ENCODE data around the gene AHDC1. TPM values are rescaled to one million over a fixed set of nuclear protein-coding genes. Genes with fewer than 3 reads are reported as not detected.

AHDC1 gene
- total and polyA plus RNA-seq, 2 of the 13 experiments (the other 11 are each of a cell fraction or from before 2014, with no cell fraction given) = 1.0 to 2.7 TPM

GRCh38 chr1:27527890-27528817 is 75.8 kb downstream of the AHDC1 start (continued):
- TF ChIP-seq ZHX1 (CRISPR knock-in tag; IDR thresholded peaks at IDR 0.05; ENCODE audit: low read depth) (no peak), ZNF318 (CRISPR knock-in tag; IDR thresholded peaks at IDR 0.05) (no peak), SETDB1 (CRISPR knock-in tag; IDR thresholded peaks at IDR 0.05; ENCODE audit: borderline replicate concordance) (no peak), WIZ (CRISPR knock-in tag; IDR thresholded peaks at IDR 0.05) (no peak), IKZF4 (CRISPR knock-in tag; IDR thresholded peaks at IDR 0.05; ENCODE audit: borderline replicate concordance, low read depth, not compliant biosample characterization) (no peak), KDM3A (CRISPR knock-in tag; IDR thresholded peaks at IDR 0.05; ENCODE audit: low read depth) (0 out of 2 replicates have a peak, but pooled peaks have one; percentile 24), TBX3 (IDR thresholded peaks at IDR 0.05; ENCODE audit: borderline replicate concordance) (no peak), FOXA1 (IDR thresholded peaks at IDR 0.05) (no peak), FOXA1 (CRISPR knock-in tag; IDR thresholded peaks at IDR 0.05) (no peak), ZNF263 (CRISPR knock-in tag; IDR thresholded peaks at IDR 0.05) (peak; percentile 75), RFX1 (IDR thresholded peaks at IDR 0.05) (peak; percentile 65; the same call in 1 of the 2 replicates), PHF8 (CRISPR knock-in tag; IDR thresholded peaks at IDR 0.05) (peak; percentile 65), NFYC (CRISPR knock-in tag; IDR thresholded peaks at IDR 0.05) (no peak), PLSCR1 (CRISPR knock-in tag; IDR thresholded peaks at IDR 0.05; ENCODE audit: borderline replicate concordance) (no peak), JUND (CRISPR knock-in tag; IDR thresholded peaks at IDR 0.05) (no peak), THAP8 (CRISPR knock-in tag; IDR thresholded peaks at IDR 0.05; ENCODE audit: borderline replicate concordance) (no peak), ZNF556 (CRISPR knock-in tag; IDR thresholded peaks at IDR 0.05; ENCODE audit: borderline replicate concordance) (no peak)

Measured in HepG2 (cell line).